H9 (cell line): Measurements from ENCODE around the gene SOBP. TPM values are rescaled to one million over a fixed set of nuclear protein-coding genes. Genes with fewer than 3 reads are reported as not detected.

ENCODE experiments used
- DNase-seq: peaks from one replicate; pipeline ENCODE4 v3.0.0-alpha.2; 2017
- H2AFZ ChIP-seq: one replicate; pipeline ENCODE4 v1.6.1; 2013; ENCODE audit warnings: mild to moderate bottlenecking, low read length, control low read depth, moderate library complexity
- H2AK5ac ChIP-seq: 2 replicates; pipeline ENCODE4 v1.6.1; 2013; ENCODE audit warnings: low read length, control low read depth, mixed read lengths; ENCODE audit not compliant: insufficient read length
- H2BK120ac ChIP-seq: one replicate; pipeline ENCODE4 v1.6.1; 2013; ENCODE audit warnings: low read depth, mild to moderate bottlenecking, low read length, control low read depth, inconsistent platforms; ENCODE audit not compliant: poor library complexity, severe bottlenecking
- H2BK12ac ChIP-seq: 2 replicates; pipeline ENCODE4 v1.6.1; 2013; ENCODE audit warnings: low read length, control low read depth, mixed read lengths, low read depth; ENCODE audit not compliant: insufficient read length
- H2BK15ac ChIP-seq: 2 replicates; pipeline ENCODE4 v1.6.1; 2013; ENCODE audit warnings: low read depth, low read length, control low read depth
- H2BK20ac ChIP-seq: one replicate; pipeline ENCODE4 v1.6.1; 2013; ENCODE audit warnings: low read depth, mild to moderate bottlenecking, low read length, control low read depth, inconsistent platforms; ENCODE audit not compliant: poor library complexity, severe bottlenecking
- H2BK5ac ChIP-seq: 2 replicates; pipeline ENCODE4 v1.6.1; 2013; ENCODE audit warnings: low read length, control low read depth, mixed read lengths; ENCODE audit not compliant: insufficient read length
- H3K14ac ChIP-seq: 2 replicates; pipeline ENCODE4 v1.6.1; 2013; ENCODE audit warnings: low read length, control low read depth; ENCODE audit not compliant: insufficient read depth
- H3K18ac ChIP-seq: 2 replicates; pipeline ENCODE4 v1.6.1; 2013; ENCODE audit warnings: low read depth, mild to moderate bottlenecking, mixed read lengths, low read length, control low read depth; ENCODE audit not compliant: insufficient read length
- H3K23ac ChIP-seq: 2 replicates; pipeline ENCODE4 v1.6.1; 2013; ENCODE audit warnings: low read length, control low read depth, mixed read lengths, low read depth; ENCODE audit not compliant: insufficient read length
- H3K23me2 ChIP-seq: 2 replicates; pipeline ENCODE4 v1.6.1; 2013; ENCODE audit warnings: low read depth, mild to moderate bottlenecking, mixed read lengths, low read length, control low read depth; ENCODE audit not compliant: insufficient read length, poor library complexity, severe bottlenecking
- H3K27ac ChIP-seq: 2 replicates; pipeline ENCODE4 v1.5.1; 2013; ENCODE audit warnings: low read length, control low read depth, mixed read lengths, low read depth; ENCODE audit not compliant: insufficient read length
- H3K27me3 ChIP-seq: 2 replicates; pipeline ENCODE4 v1.6.1; 2013; ENCODE audit warnings: low read length, control low read depth, inconsistent platforms; ENCODE audit not compliant: insufficient read depth
- H3K4ac ChIP-seq: 2 replicates; pipeline ENCODE4 v1.6.1; 2013; ENCODE audit warnings: low read depth, mild to moderate bottlenecking, control low read depth, inconsistent platforms, low read length, moderate library complexity
- H3K4me1 ChIP-seq: 2 replicates; pipeline ENCODE4 v1.6.1; 2013; ENCODE audit warnings: low read length, control low read depth, inconsistent platforms; ENCODE audit not compliant: insufficient read depth
- H3K4me2 ChIP-seq: 2 replicates; pipeline ENCODE4 v1.6.1; 2013; ENCODE audit warnings: low read length, control low read depth, mixed read lengths; ENCODE audit not compliant: insufficient read length, insufficient read depth
- H3K56ac ChIP-seq: 2 replicates; pipeline ENCODE4 v1.6.1; 2013; ENCODE audit warnings: low read depth, mild to moderate bottlenecking, mixed read lengths, low read length, control low read depth; ENCODE audit not compliant: insufficient read length
- H3K79me1 ChIP-seq: 2 replicates; pipeline ENCODE4 v1.6.1; 2013; ENCODE audit warnings: low read depth, mild to moderate bottlenecking, moderate library complexity, low read length, control low read depth, inconsistent platforms; ENCODE audit not compliant: insufficient read depth, poor library complexity, severe bottlenecking
- H3K79me2 ChIP-seq: 2 replicates; pipeline ENCODE4 v1.6.1; 2013; ENCODE audit warnings: low read length, control low read depth, inconsistent platforms; ENCODE audit not compliant: insufficient read depth
- H3K9ac ChIP-seq: 2 replicates; pipeline ENCODE4 v1.6.1; 2013; ENCODE audit warnings: low read length, control low read depth, mixed read lengths; ENCODE audit not compliant: insufficient read length; ENCODE audit errors: extremely low read depth
- H3K9me3 ChIP-seq: one replicate; pipeline ENCODE4 v1.6.1; 2013; ENCODE audit warnings: low read depth, low read length, inconsistent platforms; ENCODE audit not compliant: control insufficient read depth
- H3T11ph ChIP-seq: one replicate; pipeline ENCODE4 v1.6.1; 2013; ENCODE audit warnings: mild to moderate bottlenecking, low read length, control low read depth, inconsistent platforms
- H4K20me1 ChIP-seq: one replicate; pipeline ENCODE4 v1.6.1; 2013; ENCODE audit not compliant: control insufficient read depth, insufficient read length, insufficient read depth
- H4K5ac ChIP-seq: 2 replicates; pipeline ENCODE4 v1.6.1; 2013; ENCODE audit warnings: low read depth, mild to moderate bottlenecking, mixed read lengths, low read length, control low read depth; ENCODE audit not compliant: insufficient read length
- H4K8ac ChIP-seq: replicated peaks from 2 replicates; pipeline ENCODE4 v1.6.1; 2013; ENCODE audit warnings: low read length, control low read depth, mixed read lengths, low read depth; ENCODE audit not compliant: insufficient read length
- H4K91ac ChIP-seq: 2 replicates; pipeline ENCODE4 v1.6.1; 2013; ENCODE audit warnings: low read depth, mild to moderate bottlenecking, moderate library complexity, mixed read lengths, low read length, control low read depth; ENCODE audit not compliant: insufficient read length
- H3K27ac Mint-ChIP-seq, 3 experiments: 2 replicates in 2 of 3; 3 replicates in 1 of 3; pipeline ENCODE4 v1.8.0; 2020 to 2021; ENCODE audit warnings: mixed read lengths in 3 of 3, mild to moderate bottlenecking in 1 of 3, moderate library complexity in 1 of 3
- H3K27me3 Mint-ChIP-seq: 2 replicates; pipeline ENCODE4 v1.8.0; 2021; ENCODE audit warnings: low read depth, mild to moderate bottlenecking, moderate library complexity, mixed read lengths
- H3K36me3 Mint-ChIP-seq, 3 experiments: 2 replicates in 2 of 3; 3 replicates in 1 of 3; pipeline ENCODE4 v1.8.0; 2020 to 2021; ENCODE audit warnings: low read depth in 3 of 3, mixed read lengths in 3 of 3; ENCODE audit not compliant: insufficient read depth in 1 of 3
- H3K4me1 Mint-ChIP-seq, 2 experiments: 2 replicates each; pipeline ENCODE4 v1.8.0; 2020; ENCODE audit warnings: mixed read lengths in 2 of 2
- H3K4me3 Mint-ChIP-seq, 2 experiments: 2 replicates in 1 of 2; 3 replicates in 1 of 2; pipeline ENCODE4 v1.8.0; 2020 to 2021; ENCODE audit warnings: mild to moderate bottlenecking in 2 of 2, mixed read lengths in 2 of 2, moderate library complexity in 1 of 2
- H3K9me3 Mint-ChIP-seq, 2 experiments: 2 replicates in 1 of 2; 3 replicates in 1 of 2; pipeline ENCODE4 v1.8.0; 2020; ENCODE audit warnings: mild to moderate bottlenecking in 2 of 2, mixed read lengths in 2 of 2, moderate library complexity in 1 of 2
- CTCF ChIP-seq: fragments of 200-600 bp; sonication (generic); conservative IDR thresholded peaks from 3 replicates; pipeline ENCODE4 v1.8.0; 2021; ENCODE audit warnings: antibody characterized with exemption, mild to moderate bottlenecking
- WGBS: extraction: QIAGEN DNeasy Blood & Tissue Kit; methylation state at CpG from one replicate; pipeline ENCODE4 v1.1.7; 2013; ENCODE audit warnings: missing lambda C conversion rate, low lambda C conversion rate, mixed read lengths; ENCODE audit not compliant: insufficient read length; ENCODE audit errors: extremely low coverage; 5-methylcytosine and 5-hydroxymethylcytosine counted together
- total RNA-seq: library from RNA; stranded (reverse); gene quantifications from 2 replicates; pipeline ENCODE4 v1.2.1, GENCODE V29; 2021

SOBP gene
- total RNA-seq, 1 experiment from 2014 or later: 4.3 TPM

GRCh38 chr6:107443608-107444267 is 46.2 kb upstream of the SOBP start:
- no peak overlapping the region for H2BK12ac ChIP-seq
- no peaks in the 10 kb centered on the region for H3K27me3 ChIP-seq
- H3K14ac ChIP-seq: no peak overlapping the region
- H3K79me2 ChIP-seq: no peaks in the 10 kb centered on the region; the same call in 1 of the 2 replicates
- no peaks in the 10 kb centered on the region for H3K79me1 ChIP-seq
- no peak overlapping the region for H4K8ac ChIP-seq
- H2BK15ac ChIP-seq: no peak overlapping the region
- H2BK5ac ChIP-seq: no peak overlapping the region
- H2BK20ac ChIP-seq: no peak overlapping the region
- H3K4me2 ChIP-seq: no peak overlapping the region
- no peak overlapping the region for H4K91ac ChIP-seq
- Mint-ChIP-seq H3K4me3 (no peak overlapping the region), H3K27me3 (no peaks in the 10 kb centered on the region; the same call in 1 of the 2 replicates), H3K9me3 (peaks cover 25% of the 10 kb centered on the region in 2 experiments), H3K36me3 (peaks cover 24 to 31% (median 29%) of the 10 kb centered on the region in 3 experiments), H3K27ac (no peak overlapping the region), H3K4me1 (0 out of 4 replicates have a peak, but pooled peaks cover 0 to 3% of the 10 kb centered on the region in 2 experiments)
- no peak overlapping the region for H3K56ac ChIP-seq
- H4K5ac ChIP-seq: no peak overlapping the region
- no peak overlapping the region for H3K4ac ChIP-seq
- no peak overlapping the region for H2AFZ ChIP-seq
- no peaks in the 10 kb centered on the region for H4K20me1 ChIP-seq
- no CpG with 5 or more reads among the region's 7 CpGs for WGBS
- TF ChIP-seq CTCF: no peak
- H3K23me2 ChIP-seq: no peaks in the 10 kb centered on the region
- no peak for DNase-seq
- no peak overlapping the region for H3K27ac ChIP-seq
- H2BK120ac ChIP-seq: no peak overlapping the region
- H3T11ph ChIP-seq: no peak overlapping the region
- H3K9ac ChIP-seq: no peak overlapping the region
- H3K9me3 ChIP-seq: no peaks in the 10 kb centered on the region
- H3K4me1 ChIP-seq: no peaks in the 10 kb centered on the region
- H3K23ac ChIP-seq: no peak overlapping the region
- H3K18ac ChIP-seq: no peak overlapping the region
- no peak overlapping the region for H2AK5ac ChIP-seq
